Fibroblast of pulmonary artery (primary cell): Measurements from ENCODE around the gene SLC8A1.

Experiments
- DNase-seq: peaks from one replicate; pipeline ENCODE4 v3.0.0-alpha.2; 2010; ENCODE audit warnings: low read depth
- H3K4me3 ChIP-seq: replicated peaks from 2 replicates; pipeline ENCODE4 v1.5.1; 2011; ENCODE audit warnings: low read depth, mild to moderate bottlenecking, control low read depth, low read length, moderate library complexity
- CTCF ChIP-seq: IDR thresholded peaks from 2 replicates; pipeline ENCODE4 v1.5.1; 2011; ENCODE audit warnings: mild to moderate bottlenecking, control low read depth, low read length, inconsistent platforms; ENCODE audit errors: missing control alignments

Gene SLC8A1

DNA sequence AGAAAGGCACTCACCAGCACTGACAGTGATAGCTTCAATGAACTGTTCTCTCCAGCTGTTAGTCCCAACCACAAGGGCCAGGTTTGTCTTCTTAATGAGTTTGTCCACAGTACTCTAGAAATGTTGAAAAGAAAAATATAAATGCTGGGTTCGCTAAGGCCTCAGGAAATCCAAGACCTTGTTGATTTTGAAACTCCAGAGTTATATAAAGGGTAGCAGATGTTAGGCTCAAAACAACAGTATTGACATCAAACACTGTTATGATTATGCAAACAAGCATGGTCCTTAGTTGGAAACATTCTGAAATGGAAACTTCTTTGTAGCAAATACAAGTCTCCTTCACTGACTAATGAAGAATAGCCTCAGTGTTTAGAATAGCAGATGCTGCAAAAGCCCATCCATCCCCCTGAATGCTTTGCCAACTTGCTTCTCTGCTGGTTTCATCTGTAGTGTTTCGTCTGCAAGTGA is 291.1 kb downstream of the SLC8A1 start:
- no peak for DNase-seq
- H3K4me3 ChIP-seq: no peak overlapping the region
- no peak for TF ChIP-seq CTCF

- no peak for DNase-seq
- no peak for TF ChIP-seq CTCF
- H3K4me3 ChIP-seq: no peak overlapping the region
Observed at GRCh38 chr2:40159333-40159732, 292.6 kb downstream of the SLC8A1 start.

GRCh38 chr2:40158781-40159180 is 293.1 kb downstream of the SLC8A1 start:
- TF ChIP-seq CTCF: no peak
- no peak for DNase-seq

DNA sequence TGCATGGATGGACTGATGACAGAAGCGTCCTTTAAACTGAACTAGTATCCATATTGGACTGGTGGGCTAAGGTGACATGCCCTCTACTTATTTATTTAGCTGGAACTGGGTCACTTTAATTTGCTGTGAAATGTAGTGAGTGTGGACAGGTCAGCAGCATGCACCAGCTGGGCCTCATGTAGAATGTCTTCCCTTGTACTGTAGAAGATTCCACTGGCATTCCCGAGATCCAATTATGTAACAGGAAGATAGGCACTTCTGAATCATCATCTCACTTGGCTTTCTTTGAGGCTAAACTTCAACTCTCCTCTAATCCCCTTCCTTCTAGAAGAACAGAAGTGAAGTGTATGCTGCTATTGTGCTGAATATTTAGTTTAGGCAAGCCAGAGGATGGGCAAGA is 296.2 kb downstream of the SLC8A1 start:
- DNase-seq: peak; percentile 42
- no peak for TF ChIP-seq CTCF

More at GRCh38 chr2:40158781-40159180, 293.1 kb downstream of the SLC8A1 start:
- no peak overlapping the region for H3K4me3 ChIP-seq

DNA sequence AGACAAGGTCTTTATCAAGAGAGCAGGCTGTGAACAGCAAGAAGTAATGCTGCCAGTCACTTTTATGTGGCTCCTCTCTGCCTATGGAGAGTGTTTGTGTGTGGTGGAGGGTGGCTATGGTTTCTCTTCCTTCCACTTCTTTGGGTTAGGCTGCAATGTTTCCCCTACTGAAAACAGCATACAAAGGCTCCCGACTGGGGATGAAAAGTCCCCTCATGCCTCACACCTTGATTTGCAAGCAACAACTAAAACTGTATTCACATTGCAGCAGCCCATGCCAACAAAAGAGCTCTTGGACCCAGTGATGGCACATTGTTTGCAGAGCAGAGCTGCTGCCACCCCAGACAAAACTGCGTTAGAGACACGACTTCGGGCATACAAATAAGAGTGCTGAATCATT is 301.6 kb downstream of the SLC8A1 start:
- no peak for DNase-seq
- TF ChIP-seq CTCF: no peak
- no peak overlapping the region for H3K4me3 ChIP-seq

More for the DNA sequence above, 296.2 kb downstream of the SLC8A1 start:
- H3K4me3 ChIP-seq: no peak overlapping the region

DNA sequence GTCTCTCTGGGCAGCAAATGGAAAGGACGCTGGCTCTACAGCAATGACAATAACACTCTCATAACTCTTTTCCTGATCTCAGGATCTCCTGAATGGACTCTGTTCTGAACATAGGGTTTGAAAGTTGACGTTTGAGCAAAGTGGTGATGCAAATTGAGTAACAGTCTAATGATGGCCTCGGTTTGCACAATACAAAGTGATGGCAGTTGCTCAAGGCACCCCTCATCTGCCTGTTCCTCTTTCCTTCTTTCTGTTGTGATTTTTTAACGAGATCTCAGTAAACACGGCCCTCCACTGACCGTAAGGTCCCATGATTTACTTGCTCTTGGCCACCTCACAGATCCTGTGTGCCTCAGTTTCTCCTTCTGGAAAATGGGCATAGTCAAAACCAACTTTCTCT is 303.6 kb downstream of the SLC8A1 start:
- H3K4me3 ChIP-seq: no peak overlapping the region
- TF ChIP-seq CTCF: no peak
- DNase-seq: no peak

- no peak for TF ChIP-seq CTCF
- DNase-seq: no peak
- no peak overlapping the region for H3K4me3 ChIP-seq
Observed at GRCh38 chr2:40147360-40147759, 304.5 kb downstream of the SLC8A1 start.
